Peyer's patch (tissue), 4 donors: ENCODE measurements around the gene ASNSD1. TPM values are rescaled to one million over a fixed set of nuclear protein-coding genes. Genes with fewer than 3 reads are reported as not detected.

Experiments used
- total RNA-seq, 4 donors: library from RNA; depleted of rRNA; stranded (reverse); fragments of >200 nt; gene quantifications; one replicate each; pipeline ENCODE4 v1.1.0, GENCODE V29; 2016

The ASNSD1 gene
- total RNA-seq, 4 donors from 2014 or later, result 20.4 to 49.5 (median 29.3) TPM

Other genes starting within 250 kb of the ASNSD1 start
- gene WDR75, start 220.0 kb upstream of the ASNSD1 start, total RNA-seq, result 10 to 100 TPM; 21.5 to 45.4 (median 32.3) TPM
- gene SLC40A1, start 80.7 kb upstream of the ASNSD1 start, total RNA-seq, result 100 to 1,000 TPM in 3 of 4 donors, 10 to 100 TPM in 1; 69.8 to 208 (median 149) TPM
- 10 to 100 TPM in 3 of 4 donors, 1 to 10 TPM in 1; 6.6 to 20.5 (median 15.9) TPM for gene ANKAR, start 13.2 kb downstream of the ASNSD1 start, total RNA-seq
- gene OSGEPL1, start 101.3 kb downstream of the ASNSD1 start, total RNA-seq, result 1 to 10 TPM; 3.0 to 9.9 (median 4.3) TPM
- gene ORMDL1, start 122.9 kb downstream of the ASNSD1 start, total RNA-seq, result 100 to 1,000 TPM in 1 of 4 donors, 10 to 100 TPM in 3; 73.4 to 102 (median 87.6) TPM
- gene PMS1, start 123.0 kb downstream of the ASNSD1 start, total RNA-seq, result 10 to 100 TPM; 13.6 to 47.0 (median 14.5) TPM